GM19452 (cell line): ENCODE measurements around the gene CREBZF.
"Not testable (repeated sequence)": the region's sequence is repeated elsewhere in the genome, so short reads cannot be mapped to it uniquely, and the experiment has no call there.

Experiments
- ATAC-seq: cut with Tn5 transposase; IDR thresholded peaks from one replicate; pipeline ENCODE4 v1.9.1; 2021; ENCODE audit not compliant: unreplicated experiment

The CREBZF gene

GRCh38 chr11:85627998-85628770, 36.7 kb downstream of the CREBZF start, which contains the start of gene TMEM126B:
TSS of gene TMEM126B (plus strand) at chr11:85628593. CDS start at chr11:85628608, 15 bp downstream.
- peak; percentile 99 for ATAC-seq

- no peak for ATAC-seq
Observed at GRCh38 chr11:85627332-85627997, 37.5 kb downstream of the CREBZF start, which contains the start of gene DLG2. TSS of gene DLG2 (minus strand) at chr11:85627344.

- no peak for ATAC-seq
Observed at GRCh38 chr11:85626496-85626895, 38.4 kb downstream of the CREBZF start.

- ATAC-seq: no peak
Observed at GRCh38 chr11:85620256-85620655, 44.7 kb downstream of the CREBZF start.

GRCh38 chr11:85619499-85619898, 45.4 kb downstream of the CREBZF start:
- no peak for ATAC-seq

GRCh38 chr11:85611643-85612042, 53.3 kb downstream of the CREBZF start:
- ATAC-seq: not testable (repeated sequence)
